Immature natural killer cell (primary cell): Measurements from ENCODE around the gene ZNF831. TPM values are rescaled to one million over a fixed set of nuclear protein-coding genes. Genes with fewer than 3 reads are reported as not detected.

ENCODE experiments used
- DNase-seq, 3 donors: peaks; one replicate each; pipeline ENCODE4 v3.0.0; 2022; ENCODE audit warnings: mixed read lengths in 1 of 3
- H3K27ac Mint-ChIP-seq, 6 donors: one replicate each; pipeline ENCODE4 v1.8.0; 2020; ENCODE audit warnings: mixed read lengths in 6 of 6, mild to moderate bottlenecking in 5 of 6, inconsistent platforms in 4 of 6, moderate library complexity in 3 of 6
- H3K27me3 Mint-ChIP-seq, 3 donors: one replicate each; pipeline ENCODE4 v1.8.0; 2020 to 2021; ENCODE audit warnings: low read depth in 3 of 3, mild to moderate bottlenecking in 3 of 3, mixed read lengths in 3 of 3, moderate library complexity in 3 of 3, inconsistent platforms in 1 of 3
- H3K36me3 Mint-ChIP-seq, 3 donors: one replicate each; pipeline ENCODE4 v1.8.0; 2020; ENCODE audit warnings: mixed read lengths in 3 of 3, inconsistent platforms in 2 of 3, mild to moderate bottlenecking in 2 of 3
- H3K4me1 Mint-ChIP-seq, 2 donors: one replicate each; pipeline ENCODE4 v1.8.0; 2020; ENCODE audit warnings: inconsistent platforms in 2 of 2, mild to moderate bottlenecking in 2 of 2, mixed read lengths in 2 of 2, moderate library complexity in 1 of 2
- H3K4me3 Mint-ChIP-seq, 5 donors: one replicate each; pipeline ENCODE4 v1.8.0; 2020; ENCODE audit warnings: mild to moderate bottlenecking in 5 of 5, mixed read lengths in 5 of 5, inconsistent platforms in 3 of 5, moderate library complexity in 3 of 5
- H3K9me3 Mint-ChIP-seq, 6 donors: one replicate each; pipeline ENCODE4 v1.8.0; 2020; ENCODE audit warnings: mild to moderate bottlenecking in 6 of 6, mixed read lengths in 6 of 6, inconsistent platforms in 4 of 6, moderate library complexity in 3 of 6
- polyA plus RNA-seq, 3 donors: library from polyadenylated mRNA; unstranded; fragments of 300-500 nt; fragmentation: Illumina TruSeq; gene quantifications; one replicate each; pipeline ENCODE4 v1.2.3, GENCODE V29; 2021

The ZNF831 gene
- polyA plus RNA-seq, 3 donors from 2014 or later: 0.59 to 8.4 (median 2.0) TPM

GRCh38 chr20:59154317-59155013 lies 9.2 kb upstream of the ZNF831 start:
- Mint-ChIP-seq H3K4me1 (peaks cover 63 to 70% of the 10 kb centered on the region in 2 donors), H3K9me3 (no peaks in the 10 kb centered on the region), H3K36me3 (no peaks in the 10 kb centered on the region), H3K4me3 (no peak overlapping the region), H3K27me3 (peaks cover 5 to 21% (median 11%) of the 10 kb centered on the region in 3 donors), H3K27ac (peak overlapping the region in 4 of 6 donors; percentile 38 to 66 (median 66))
- no peak for DNase-seq

GRCh38 chr20:59157064-59157463 lies 6.6 kb upstream of the ZNF831 start:
- Mint-ChIP-seq H3K36me3 (no peaks in the 10 kb centered on the region), H3K27ac (peak overlapping the region in 5 of 6 donors; percentile 46 to 99 (median 98)), H3K9me3 (no peaks in the 10 kb centered on the region), H3K4me3 (no peak overlapping the region), H3K27me3 (peaks cover 4 to 21% (median 8%) of the 10 kb centered on the region in 3 donors), H3K4me1 (peaks cover 63 to 70% of the 10 kb centered on the region in 2 donors)
- no peak for DNase-seq

DNA sequence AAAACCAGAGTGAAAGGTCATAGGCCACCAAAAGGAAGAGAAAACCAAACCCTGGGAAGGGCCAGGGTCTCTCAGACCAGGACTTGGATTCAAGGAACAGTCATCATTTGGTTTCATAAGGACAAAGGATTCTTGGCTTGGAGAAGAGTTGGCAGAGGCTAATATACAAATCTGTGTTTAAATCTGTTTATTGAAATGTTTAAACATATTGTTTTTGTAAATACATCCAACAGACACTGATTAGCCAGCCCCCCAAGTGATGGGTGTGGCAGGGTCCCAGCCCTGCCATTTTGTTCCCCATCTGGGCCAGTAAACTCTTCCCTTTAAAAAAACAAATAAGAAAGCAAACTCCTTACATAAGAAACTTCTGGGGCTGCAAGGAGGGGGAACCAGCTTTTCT lies 6.1 kb upstream of the ZNF831 start:
- Mint-ChIP-seq H3K4me3 (no peak overlapping the region), H3K36me3 (no peaks in the 10 kb centered on the region), H3K27me3 (peaks cover 4 to 19% (median 8%) of the 10 kb centered on the region in 3 donors), H3K4me1 (peaks cover 63 to 70% of the 10 kb centered on the region in 2 donors), H3K27ac (peak overlapping the region in 5 of 6 donors; percentile 96 to 99 (median 98)), H3K9me3 (no peaks in the 10 kb centered on the region)
- DNase-seq: no peak

GRCh38 chr20:59157961-59158541 lies 5.6 kb upstream of the ZNF831 start:
- Mint-ChIP-seq H3K4me1 (peaks cover 63 to 70% of the 10 kb centered on the region in 2 donors), H3K9me3 (no peaks in the 10 kb centered on the region), H3K27ac (peak overlapping the region; percentile 9 to 99 (median 98)), H3K4me3 (peak overlapping the region in 2 of 5 donors; percentile 10 to 44), H3K27me3 (peaks cover 4 to 17% (median 8%) of the 10 kb centered on the region in 3 donors), H3K36me3 (no peaks in the 10 kb centered on the region)
- no peak for DNase-seq

GRCh38 chr20:59158673-59159072 lies 4.9 kb upstream of the ZNF831 start:
- Mint-ChIP-seq H3K36me3 (no peaks in the 10 kb centered on the region), H3K4me1 (peaks cover 67 to 75% of the 10 kb centered on the region in 2 donors), H3K27ac (peak overlapping the region; percentile 94 to 99 (median 98)), H3K4me3 (peak overlapping the region in 2 of 5 donors; percentile 10 to 91), H3K27me3 (peaks cover 4 to 15% (median 9%) of the 10 kb centered on the region in 3 donors), H3K9me3 (no peaks in the 10 kb centered on the region)
- no peak for DNase-seq

DNA sequence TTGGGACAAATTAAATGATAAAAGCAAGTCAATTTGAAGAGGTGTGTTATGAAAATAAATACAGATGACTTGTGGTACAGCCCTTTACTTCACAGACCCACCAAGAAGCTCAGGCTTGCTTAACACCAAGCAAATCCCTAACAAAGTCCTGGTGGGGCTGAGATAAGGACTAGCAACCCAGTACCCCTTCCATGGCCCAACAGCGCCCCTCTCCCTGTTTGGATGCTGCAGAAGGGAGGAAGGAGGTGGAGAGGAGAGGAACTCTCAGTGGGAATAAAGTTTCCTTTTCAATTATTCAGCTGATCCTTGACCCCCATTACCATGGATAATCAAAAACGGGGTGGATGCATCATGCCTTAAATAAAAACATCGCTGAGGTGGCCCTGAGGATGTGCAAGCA lies 4.5 kb upstream of the ZNF831 start:
- peaks cover 71 to 79% of the 10 kb centered on the region in 2 donors for H3K4me1 Mint-ChIP-seq
- no peak for DNase-seq
- no peaks in the 10 kb centered on the region for H3K36me3 Mint-ChIP-seq
- peak overlapping the region; percentile 78 to 91 (median 84) for H3K4me3 Mint-ChIP-seq
- H3K9me3 Mint-ChIP-seq: no peaks in the 10 kb centered on the region
- H3K27ac Mint-ChIP-seq: peak overlapping the region; percentile 94 to 99 (median 98)
- H3K27me3 Mint-ChIP-seq: peaks cover 4 to 15% (median 11%) of the 10 kb centered on the region in 3 donors

DNA sequence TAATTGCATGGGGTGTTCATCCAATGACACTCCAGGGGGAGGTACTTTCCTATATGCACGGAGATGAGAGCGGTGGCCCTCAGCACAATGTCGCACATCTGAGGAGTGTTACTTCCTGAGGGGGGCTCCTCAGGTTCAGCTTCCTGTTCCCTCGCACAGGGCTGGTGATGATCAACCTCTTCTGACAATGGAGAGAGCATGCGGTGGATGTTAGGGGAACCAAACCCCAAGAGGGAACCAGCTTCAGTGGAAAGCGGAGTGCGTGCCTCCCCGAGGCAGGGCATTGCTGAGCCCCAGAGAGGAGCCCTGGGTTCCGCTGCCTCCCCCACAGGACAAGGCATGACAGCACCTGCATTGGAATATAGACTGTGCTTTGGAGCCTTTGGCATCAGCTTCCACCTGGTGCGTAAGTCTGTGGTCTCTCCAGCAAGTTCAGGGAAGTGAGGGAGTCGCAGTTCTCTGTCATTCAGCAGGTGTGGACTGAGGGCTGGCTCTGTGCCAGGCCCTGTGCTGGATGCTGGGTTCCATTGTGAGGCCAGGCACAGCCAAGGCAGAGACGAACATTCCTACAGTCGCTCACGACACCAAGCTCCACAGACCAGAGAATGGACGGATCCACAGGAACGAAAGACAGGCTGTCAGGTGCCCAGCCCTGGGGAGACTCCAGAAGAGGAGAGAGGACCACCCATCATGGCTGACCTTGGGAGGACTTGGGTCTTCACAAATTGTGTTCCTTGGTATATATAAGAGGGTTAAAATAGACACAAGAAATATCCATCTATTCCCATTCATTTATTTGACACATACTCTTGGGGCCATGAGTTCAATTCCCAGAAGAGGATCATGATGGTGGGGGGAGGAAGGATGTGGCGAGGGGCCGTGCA lies 3.9 kb upstream of the ZNF831 start:
- peaks cover 71 to 81% of the 10 kb centered on the region in 2 donors for H3K4me1 Mint-ChIP-seq
- peaks cover 4 to 15% (median 9%) of the 10 kb centered on the region in 3 donors for H3K27me3 Mint-ChIP-seq
- no peaks in the 10 kb centered on the region for H3K36me3 Mint-ChIP-seq
- peak; percentile 87 to 91 (median 88) for DNase-seq
- H3K9me3 Mint-ChIP-seq: no peaks in the 10 kb centered on the region
- peak overlapping the region; percentile 94 to 99 (median 98) for H3K27ac Mint-ChIP-seq
- H3K4me3 Mint-ChIP-seq: peak overlapping the region; percentile 78 to 91 (median 84)

DNA sequence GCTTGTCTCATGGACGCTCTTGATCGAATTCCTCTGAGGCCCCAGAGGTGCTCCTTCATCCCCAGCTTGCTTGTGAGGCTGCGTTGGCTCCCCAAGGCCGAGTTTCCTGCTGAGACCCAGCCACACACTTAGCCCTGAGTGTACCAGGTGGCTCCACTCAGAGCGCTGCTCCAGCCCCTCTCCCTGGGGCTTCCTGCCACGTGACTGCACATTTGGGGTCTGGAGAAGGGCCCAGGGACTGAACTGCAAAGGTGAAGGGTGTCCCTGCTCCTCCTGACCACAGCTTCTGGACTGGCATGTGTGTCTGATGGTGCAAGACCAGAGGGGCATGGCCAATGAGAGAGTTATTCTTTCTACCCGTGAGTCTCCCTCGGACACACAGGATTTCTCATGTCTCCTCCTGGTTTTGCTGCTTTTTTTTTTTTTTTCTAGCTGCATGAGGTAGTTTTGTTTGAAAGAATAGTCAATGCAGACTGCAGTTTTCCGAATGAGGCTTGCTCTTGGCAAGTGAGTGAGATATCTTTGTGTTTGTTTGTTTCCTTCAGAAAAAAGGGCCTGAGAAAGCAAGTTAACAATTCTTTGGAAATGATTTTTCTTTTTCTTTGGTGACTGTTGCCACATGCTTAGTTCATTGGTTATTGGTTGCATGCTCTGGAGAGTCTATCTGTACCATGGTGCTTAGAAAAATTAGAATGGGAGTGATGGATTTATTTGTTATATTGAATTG lies 3.1 kb upstream of the ZNF831 start:
- Mint-ChIP-seq H3K4me1 (peaks cover 79 to 86% of the 10 kb centered on the region in 2 donors), H3K36me3 (no peaks in the 10 kb centered on the region), H3K9me3 (no peaks in the 10 kb centered on the region), H3K27ac (peak overlapping the region; percentile 94 to 99 (median 98)), H3K27me3 (peaks cover 4 to 14% (median 9%) of the 10 kb centered on the region in 3 donors), H3K4me3 (peak overlapping the region; percentile 78 to 91 (median 84))
- no peak for DNase-seq

DNA sequence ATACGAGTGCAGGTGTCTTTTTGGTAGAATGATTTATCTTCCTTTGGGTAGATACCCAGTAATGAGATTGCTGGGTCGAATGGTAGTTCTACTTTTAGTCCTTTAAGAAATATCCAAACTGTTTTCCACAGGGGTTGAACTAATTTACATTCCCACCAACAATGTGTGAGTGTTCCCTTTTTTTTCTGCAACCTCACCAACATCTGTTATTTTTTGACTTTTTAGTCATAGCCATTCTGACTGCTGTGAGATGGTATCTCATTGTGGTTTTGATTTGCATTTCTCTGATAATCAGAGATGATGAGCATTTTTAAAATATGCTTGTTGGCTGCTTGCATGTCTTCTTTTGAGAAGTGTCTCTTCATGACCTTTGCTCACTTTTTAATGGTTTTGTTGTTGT lies 1.9 kb upstream of the ZNF831 start:
- peak overlapping the region; percentile 94 to 99 (median 98) for H3K27ac Mint-ChIP-seq
- no peak for DNase-seq
- peaks cover 91 to 97% of the 10 kb centered on the region in 2 donors for H3K4me1 Mint-ChIP-seq
- peak overlapping the region; percentile 78 to 91 (median 86) for H3K4me3 Mint-ChIP-seq
- H3K9me3 Mint-ChIP-seq: no peaks in the 10 kb centered on the region
- H3K27me3 Mint-ChIP-seq: peaks cover 4 to 12% (median 11%) of the 10 kb centered on the region in 3 donors
- H3K36me3 Mint-ChIP-seq: peaks cover 0 to 6% (median 0%) of the 10 kb centered on the region in 3 donors

- H3K9me3 Mint-ChIP-seq: no peaks in the 10 kb centered on the region
- H3K36me3 Mint-ChIP-seq: peaks cover under 1 to 23% (median 12%) of the 10 kb centered on the region in 3 donors
Observed at GRCh38 chr20:59164686-59165391, 1.2 kb downstream of the ZNF831 start.

GRCh38 chr20:59165396-59165795 lies 1.8 kb downstream of the ZNF831 start:
- H3K9me3 Mint-ChIP-seq: no peaks in the 10 kb centered on the region
- peaks cover 0 to 11% (median 3%) of the 10 kb centered on the region in 3 donors for H3K27me3 Mint-ChIP-seq
- peaks cover 6 to 28% (median 17%) of the 10 kb centered on the region in 3 donors for H3K36me3 Mint-ChIP-seq
- peak overlapping the region; percentile 83 to 91 (median 89) for H3K4me3 Mint-ChIP-seq
- peak overlapping the region; percentile 94 to 99 (median 98) for H3K27ac Mint-ChIP-seq
- H3K4me1 Mint-ChIP-seq: peaks cover 88 to 98% of the 10 kb centered on the region in 2 donors
- no peak for DNase-seq

More at GRCh38 chr20:59164686-59165391, 1.2 kb downstream of the ZNF831 start:
- peak in 1 of 3 donors; percentile 53 for DNase-seq
- peaks cover 88 to 98% of the 10 kb centered on the region in 2 donors for H3K4me1 Mint-ChIP-seq
- H3K27ac Mint-ChIP-seq: peak overlapping the region; percentile 94 to 99 (median 98)
- H3K4me3 Mint-ChIP-seq: peak overlapping the region; percentile 83 to 91 (median 89)
- H3K27me3 Mint-ChIP-seq: peaks cover under 1 to 11% (median 5%) of the 10 kb centered on the region in 3 donors
